ENCODE measurements around the gene MUSTN1.

DNA sequence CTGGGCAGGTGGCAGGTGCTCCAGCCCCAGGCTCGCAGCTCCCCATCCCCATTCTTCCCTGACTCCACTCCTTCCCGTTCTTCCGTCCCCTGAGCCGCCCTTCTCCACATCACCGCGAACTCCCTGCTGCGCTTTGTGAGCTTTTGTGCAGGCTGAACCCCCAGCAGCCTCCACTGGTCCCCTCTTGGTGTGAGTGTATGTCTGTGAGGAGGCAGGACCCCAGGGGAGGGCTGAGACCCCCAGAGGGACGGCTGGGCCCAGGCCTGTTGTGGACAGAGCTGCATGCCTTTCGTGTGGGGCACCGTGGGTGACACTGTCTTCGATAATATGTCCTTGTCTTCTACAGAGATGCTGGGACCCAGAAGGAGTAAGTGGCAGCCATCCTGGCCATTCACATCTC, 47.6 kb downstream of the MUSTN1 start:
- TF ChIP-seq, protein P1, sequence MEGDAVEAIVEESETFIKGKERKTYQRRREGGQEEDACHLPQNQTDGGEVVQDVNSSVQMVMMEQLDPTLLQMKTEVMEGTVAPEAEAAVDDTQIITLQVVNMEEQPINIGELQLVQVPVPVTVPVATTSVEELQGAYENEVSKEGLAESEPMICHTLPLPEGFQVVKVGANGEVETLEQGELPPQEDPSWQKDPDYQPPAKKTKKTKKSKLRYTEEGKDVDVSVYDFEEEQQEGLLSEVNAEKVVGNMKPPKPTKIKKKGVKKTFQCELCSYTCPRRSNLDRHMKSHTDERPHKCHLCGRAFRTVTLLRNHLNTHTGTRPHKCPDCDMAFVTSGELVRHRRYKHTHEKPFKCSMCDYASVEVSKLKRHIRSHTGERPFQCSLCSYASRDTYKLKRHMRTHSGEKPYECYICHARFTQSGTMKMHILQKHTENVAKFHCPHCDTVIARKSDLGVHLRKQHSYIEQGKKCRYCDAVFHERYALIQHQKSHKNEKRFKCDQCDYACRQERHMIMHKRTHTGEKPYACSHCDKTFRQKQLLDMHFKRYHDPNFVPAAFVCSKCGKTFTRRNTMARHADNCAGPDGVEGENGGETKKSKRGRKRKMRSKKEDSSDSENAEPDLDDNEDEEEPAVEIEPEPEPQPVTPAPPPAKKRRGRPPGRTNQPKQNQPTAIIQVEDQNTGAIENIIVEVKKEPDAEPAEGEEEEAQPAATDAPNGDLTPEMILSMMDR (IDR thresholded peaks at IDR 0.05), result no peak
- no peak for TF ChIP-seq POLR2A (IDR thresholded peaks at IDR 0.05)
